Measurements from ENCODE around the gene VEZT. TPM values are rescaled to one million over a fixed set of nuclear protein-coding genes. Genes with fewer than 3 reads are reported as not detected.
"Not testable (repeated sequence)": the region's sequence is repeated elsewhere in the genome, so short reads cannot be mapped to it uniquely, and the experiment has no call there.

Gene VEZT
- polyA plus RNA-seq, 1 donor from 2014 or later = 219 TPM

DNA sequence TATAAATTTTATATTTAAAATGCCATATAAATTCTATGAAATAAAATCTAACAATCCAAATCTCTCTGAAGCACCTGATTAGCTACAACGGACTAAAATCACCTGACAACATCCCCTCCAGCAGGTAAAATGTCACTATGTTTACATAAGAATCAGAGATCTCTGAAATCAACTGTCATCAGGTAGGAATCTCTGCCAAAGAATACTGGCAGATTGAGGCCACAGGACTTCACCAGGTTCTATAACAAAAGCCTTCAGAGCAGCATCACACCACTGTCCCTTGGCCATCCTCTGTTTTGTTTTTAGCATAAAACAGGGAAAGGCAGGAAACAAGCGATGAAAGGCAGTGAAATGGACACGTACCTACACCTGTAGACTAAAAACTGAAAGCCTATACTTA, 22.5 kb upstream of the VEZT start:
- H3K36me3 ChIP-seq (ENCODE audit: insufficient read depth, low read length) = no peaks in the 10 kb centered on the region
- H2AFZ ChIP-seq (ENCODE audit: low read depth, low read length) = no peak overlapping the region
- no peak overlapping the region for H3K9ac ChIP-seq (ENCODE audit: low read length)
- no peak overlapping the region for H3K4me2 ChIP-seq (ENCODE audit: low read length)
- H3K9me3 ChIP-seq (ENCODE audit: low read length) = no peaks in the 10 kb centered on the region
- H3K9me2 ChIP-seq (ENCODE audit: insufficient read depth, low read length) = no peaks in the 10 kb centered on the region
- no peak for TF ChIP-seq EZH2 (IDR thresholded peaks at IDR 0.05; ENCODE audit: borderline replicate concordance, insufficient read depth, low read length, poor library complexity, severe bottlenecking)
- no peak for TF ChIP-seq SMC3 (conservative IDR thresholded peaks at IDR 0.05; ENCODE audit: poor library complexity)
- no peak for TF ChIP-seq CTCF (IDR thresholded peaks at IDR 0.05; ENCODE audit: poor library complexity, severe bottlenecking)
- TF ChIP-seq REST (IDR thresholded peaks at IDR 0.05; ENCODE audit: borderline replicate concordance) = no peak
- no peak for TF ChIP-seq POLR2AphosphoS5 (IDR thresholded peaks at IDR 0.05)
- no peak for TF ChIP-seq RAD21 (conservative IDR thresholded peaks at IDR 0.05)
- TF ChIP-seq MXI1 (conservative IDR thresholded peaks at IDR 0.05; ENCODE audit: poor library complexity, severe bottlenecking) = no peak
- no peak for TF ChIP-seq EP300 (conservative IDR thresholded peaks at IDR 0.05; ENCODE audit: poor library complexity, severe bottlenecking)
- no peak for TF ChIP-seq TAF1 (IDR thresholded peaks at IDR 0.05; ENCODE audit: low read depth)
- no peak overlapping the region for H3K27ac ChIP-seq (ENCODE audit: low read length)
- H3F3A ChIP-seq (ENCODE audit: insufficient read depth, low read length, poor library complexity, severe bottlenecking) = peaks cover 4% of the 10 kb centered on the region
- H3K27me3 ChIP-seq (ENCODE audit: insufficient read depth, low read depth, low read length) = no peaks in the 10 kb centered on the region
- H3K4me3 ChIP-seq (ENCODE audit: low read length) = no peak overlapping the region
- H4K20me1 ChIP-seq (ENCODE audit: insufficient read depth) = no peaks in the 10 kb centered on the region
- peaks cover 7% of the 10 kb centered on the region for H3K79me2 ChIP-seq (replicated peaks; ENCODE audit: insufficient read depth, low read length)

- H3K27ac ChIP-seq (ENCODE audit: low read length) = peak overlapping the region; percentile 53
- H3K4me2 ChIP-seq (ENCODE audit: low read length); H3F3A ChIP-seq (ENCODE audit: insufficient read depth, low read length, poor library complexity, severe bottlenecking); H3K36me3 ChIP-seq (ENCODE audit: insufficient read depth, low read length); H3K9me3 ChIP-seq (ENCODE audit: low read length); H4K20me1 ChIP-seq (ENCODE audit: insufficient read depth); H3K4me3 ChIP-seq (ENCODE audit: low read length); H3K9me2 ChIP-seq (ENCODE audit: insufficient read depth, low read length); H3K9ac ChIP-seq (ENCODE audit: low read length); H3K79me2 ChIP-seq (replicated peaks; ENCODE audit: insufficient read depth, low read length); H2AFZ ChIP-seq (ENCODE audit: low read depth, low read length); H3K27me3 ChIP-seq (ENCODE audit: insufficient read depth, low read depth, low read length): not testable (repeated sequence)
Measured at GRCh38 chr12:95196875-95197569, 20.6 kb upstream of the VEZT start.
